Measurements from ENCODE around the gene AATF.

AATF gene

GRCh38 chr17:37051381-37051780 is 102.6 kb downstream of the AATF start:
- H3K27ac ChIP-seq (ENCODE audit: low read length): no peak overlapping the region
- no peaks in the 10 kb centered on the region for H3K9me2 ChIP-seq (replicated peaks; ENCODE audit: insufficient read depth, low read length)
- no peaks in the 10 kb centered on the region; the same call in 1 of the 2 replicates for H3K36me3 ChIP-seq (replicated peaks; ENCODE audit: insufficient read depth, low read length)
- no peak overlapping the region for H3K4me2 ChIP-seq (ENCODE audit: low read depth, low read length)
- no peaks in the 10 kb centered on the region for H3K27me3 ChIP-seq (replicated peaks; ENCODE audit: insufficient read depth, low read length)
- no peaks in the 10 kb centered on the region for H4K20me1 ChIP-seq (ENCODE audit: insufficient read depth, low read length)
- no peak overlapping the region for H2AFZ ChIP-seq (ENCODE audit: low read length)
- no peaks in the 10 kb centered on the region for H3F3A ChIP-seq (ENCODE audit: insufficient read depth, low read length)
- H3K9me3 ChIP-seq (replicated peaks; ENCODE audit: insufficient read depth, low read length): no peaks in the 10 kb centered on the region
- H3K79me2 ChIP-seq (ENCODE audit: low read length): no peaks in the 10 kb centered on the region
- TF ChIP-seq EZH2phosphoT487 (IDR thresholded peaks at IDR 0.05; ENCODE audit: low read length) (no peak), CTCF (IDR thresholded peaks at IDR 0.05; ENCODE audit: low read length) (no peak), EZH2 (optimal IDR thresholded peaks at IDR 0.05; ENCODE audit: low read depth, low read length) (no peak)
- H3K9ac ChIP-seq (ENCODE audit: low read length): no peak overlapping the region
- DNase-seq: no peak
- no peak overlapping the region for H3K4me3 ChIP-seq (ENCODE audit: low read length)
- no peaks in the 10 kb centered on the region for H3K4me1 ChIP-seq (ENCODE audit: low read length)

- Histone ChIP-seq H3K4me1 (ENCODE audit: low read length) (no peaks in the 10 kb centered on the region), H3K4me3 (ENCODE audit: low read length) (no peak overlapping the region), H3F3A (ENCODE audit: insufficient read depth, low read length) (no peaks in the 10 kb centered on the region), H3K9ac (ENCODE audit: low read length) (no peak overlapping the region), H3K79me2 (ENCODE audit: low read length) (no peaks in the 10 kb centered on the region), H3K9me2 (replicated peaks; ENCODE audit: insufficient read depth, low read length) (no peaks in the 10 kb centered on the region), H3K4me2 (ENCODE audit: low read depth, low read length) (no peak overlapping the region), H2AFZ (ENCODE audit: low read length) (no peak overlapping the region), H3K9me3 (replicated peaks; ENCODE audit: insufficient read depth, low read length) (no peaks in the 10 kb centered on the region), H3K27ac (ENCODE audit: low read length) (no peak overlapping the region), H3K36me3 (replicated peaks; ENCODE audit: insufficient read depth, low read length) (no peaks in the 10 kb centered on the region; the same call in 1 of the 2 replicates), H3K27me3 (replicated peaks; ENCODE audit: insufficient read depth, low read length) (no peaks in the 10 kb centered on the region), H4K20me1 (ENCODE audit: insufficient read depth, low read length) (no peaks in the 10 kb centered on the region)
- no peak for TF ChIP-seq EZH2phosphoT487 (IDR thresholded peaks at IDR 0.05; ENCODE audit: low read length)
- no peak for TF ChIP-seq EZH2 (optimal IDR thresholded peaks at IDR 0.05; ENCODE audit: low read depth, low read length)
- no peak for TF ChIP-seq CTCF (IDR thresholded peaks at IDR 0.05; ENCODE audit: low read length)
- DNase-seq: no peak
Measured at GRCh38 chr17:37051833-37052232, 103.1 kb downstream of the AATF start.

- Histone ChIP-seq H3K27me3 (replicated peaks; ENCODE audit: insufficient read depth, low read length) (no peaks in the 10 kb centered on the region), H4K20me1 (ENCODE audit: insufficient read depth, low read length) (no peaks in the 10 kb centered on the region), H3K4me3 (ENCODE audit: low read length) (no peak overlapping the region), H3K4me1 (ENCODE audit: low read length) (no peaks in the 10 kb centered on the region), H3K27ac (ENCODE audit: low read length) (no peak overlapping the region), H3K9ac (ENCODE audit: low read length) (no peak overlapping the region), H3K36me3 (replicated peaks; ENCODE audit: insufficient read depth, low read length) (no peaks in the 10 kb centered on the region; the same call in 1 of the 2 replicates), H3K9me2 (replicated peaks; ENCODE audit: insufficient read depth, low read length) (no peaks in the 10 kb centered on the region), H3K4me2 (ENCODE audit: low read depth, low read length) (no peak overlapping the region), H2AFZ (ENCODE audit: low read length) (no peak overlapping the region), H3F3A (ENCODE audit: insufficient read depth, low read length) (no peaks in the 10 kb centered on the region), H3K9me3 (replicated peaks; ENCODE audit: insufficient read depth, low read length) (no peaks in the 10 kb centered on the region), H3K79me2 (ENCODE audit: low read length) (no peaks in the 10 kb centered on the region)
- no peak for DNase-seq
- TF ChIP-seq EZH2phosphoT487 (IDR thresholded peaks at IDR 0.05; ENCODE audit: low read length): no peak
- no peak for TF ChIP-seq CTCF (IDR thresholded peaks at IDR 0.05; ENCODE audit: low read length)
- TF ChIP-seq EZH2 (optimal IDR thresholded peaks at IDR 0.05; ENCODE audit: low read depth, low read length): no peak
Measured at GRCh38 chr17:37052450-37052849, 103.7 kb downstream of the AATF start.
